Smooth muscle cell (in vitro differentiated cells): ENCODE data around the gene PTGIR. TPM values are rescaled to one million over a fixed set of nuclear protein-coding genes. Genes with fewer than 3 reads are reported as not detected.

Source experiments
- DNase-seq: peaks from one replicate; lab custom pipeline; 2025; ENCODE audit not compliant: unreplicated experiment; lab: John Stamatoyannopoulos, UW
- H2AFZ ChIP-seq: fragments of 200-600 bp; sonication (generic); 2 replicates; pipeline ENCODE4 v1.6.0; 2016; ENCODE audit warnings: antibody characterized with exemption, low read depth, mild to moderate bottlenecking
- H3F3A ChIP-seq: fragments of 200-600 bp; sonication (generic); 2 replicates; pipeline ENCODE4 v1.6.0; 2017; ENCODE audit warnings: antibody characterized with exemption, low read depth
- H3K27ac ChIP-seq: fragments of 200-600 bp; sonication (generic); 2 replicates; pipeline ENCODE4 v1.5.1; 2016; ENCODE audit warnings: low read depth, mild to moderate bottlenecking
- H3K27me3 ChIP-seq: fragments of 200-600 bp; sonication (generic); 2 replicates; pipeline ENCODE4 v1.6.1; 2016; ENCODE audit warnings: low read depth, mild to moderate bottlenecking
- H3K36me3 ChIP-seq: fragments of 200-600 bp; sonication (generic); 2 replicates; pipeline ENCODE4 v1.5.1; 2016; ENCODE audit warnings: low read depth
- H3K4me1 ChIP-seq: fragments of 200-600 bp; sonication (generic); 2 replicates; pipeline ENCODE4 v1.5.1; 2016; ENCODE audit warnings: low read depth
- H3K4me2 ChIP-seq: fragments of 200-600 bp; sonication (generic); 2 replicates; pipeline ENCODE4 v1.6.0; 2016; ENCODE audit warnings: mild to moderate bottlenecking
- H3K4me3 ChIP-seq: fragments of 200-600 bp; sonication (generic); 2 replicates; pipeline ENCODE4 v1.5.1; 2016; ENCODE audit warnings: mild to moderate bottlenecking
- H3K79me2 ChIP-seq: fragments of 200-600 bp; sonication (generic); 2 replicates; pipeline ENCODE4 v1.6.0; 2016; ENCODE audit warnings: low read depth, mild to moderate bottlenecking
- H3K9ac ChIP-seq: fragments of 200-600 bp; sonication (generic); 2 replicates; pipeline ENCODE4 v1.6.0; 2016; ENCODE audit warnings: low read depth
- H3K9me3 ChIP-seq: fragments of 200-600 bp; sonication (generic); replicated peaks from 2 replicates; pipeline ENCODE4 v1.5.1; 2016; ENCODE audit warnings: low read depth
- H4K20me1 ChIP-seq: fragments of 200-600 bp; sonication (generic); 2 replicates; pipeline ENCODE4 v1.6.0; 2016; ENCODE audit warnings: low read depth
- CTCF ChIP-seq: fragments of 200-600 bp; sonication (generic); IDR thresholded peaks from 2 replicates; pipeline ENCODE4 v1.5.1; 2017; ENCODE audit warnings: borderline replicate concordance, mild to moderate bottlenecking, antibody characterized with exemption; ENCODE audit not compliant: insufficient read depth, poor library complexity, severe bottlenecking
- WGBS: methylation state at CpG from one replicate; pipeline ENCODE4 v1.1.7; 2016; ENCODE audit warnings: low lambda C conversion rate; 5-methylcytosine and 5-hydroxymethylcytosine counted together
- polyA plus RNA-seq: library from polyadenylated mRNA; unstranded; fragments of >200 nt; fragmentation: Nextera tagmentation; extraction: Ambion mirVana; gene quantifications from 2 replicates; pipeline ENCODE4 v1.2.1, GENCODE V29; 2016
- total RNA-seq: library from RNA; depleted of rRNA; stranded (reverse); fragments of >200 nt; gene quantifications from 2 replicates; pipeline ENCODE4 v1.2.3, GENCODE V29; 2014

Gene PTGIR, protein sequence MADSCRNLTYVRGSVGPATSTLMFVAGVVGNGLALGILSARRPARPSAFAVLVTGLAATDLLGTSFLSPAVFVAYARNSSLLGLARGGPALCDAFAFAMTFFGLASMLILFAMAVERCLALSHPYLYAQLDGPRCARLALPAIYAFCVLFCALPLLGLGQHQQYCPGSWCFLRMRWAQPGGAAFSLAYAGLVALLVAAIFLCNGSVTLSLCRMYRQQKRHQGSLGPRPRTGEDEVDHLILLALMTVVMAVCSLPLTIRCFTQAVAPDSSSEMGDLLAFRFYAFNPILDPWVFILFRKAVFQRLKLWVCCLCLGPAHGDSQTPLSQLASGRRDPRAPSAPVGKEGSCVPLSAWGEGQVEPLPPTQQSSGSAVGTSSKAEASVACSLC
- total RNA-seq (0.09 and 2.3 TPM in 2 replicates), polyA plus RNA-seq (0.81 and 1.3 TPM in 2 replicates)

- no peak within 1 kb of the TSS for H3K4me3 ChIP-seq
- H3K27me3 ChIP-seq, result no peaks in the 10 kb centered on the region
- DNase-seq, result no peak
- no peak within 1 kb of the TSS for H2AFZ ChIP-seq
- H3K9me3 ChIP-seq, result no peaks in the 10 kb centered on the region
- H3F3A ChIP-seq, result peaks cover 6% of the 10 kb centered on the region
- peak within 1 kb of the TSS; percentile 67 for H3K27ac ChIP-seq
- H4K20me1 ChIP-seq, result no peaks in the 10 kb centered on the region
- no peak within 1 kb of the TSS for H3K4me2 ChIP-seq
- H3K79me2 ChIP-seq, result no peaks in the 10 kb centered on the region
- H3K36me3 ChIP-seq, result no peaks in the 10 kb centered on the region
- no peak within 1 kb of the TSS for H3K9ac ChIP-seq
- H3K4me1 ChIP-seq, result peaks cover 9% of the 10 kb centered on the region
- WGBS, result 34% methylated on average over 11 of the region's 13 CpGs
- TF ChIP-seq CTCF, result no peak
These were observed at the start of gene PTGIR for GRCh38 chr19:46624958-46625661. Gene PTGIR (minus strand): TSS chr19:46625089. CDS start chr19:46624225, 864 bp downstream.

GRCh38 chr19:46670813-46671212 lies 45.9 kb upstream of the PTGIR start:
- Histone ChIP-seq H2AFZ (no peak overlapping the region), H3F3A (no peaks in the 10 kb centered on the region), H3K4me3 (no peak overlapping the region), H3K27me3 (no peaks in the 10 kb centered on the region), H3K36me3 (no peaks in the 10 kb centered on the region), H4K20me1 (peaks cover 11% of the 10 kb centered on the region), H3K9ac (no peak overlapping the region), H3K9me3 (no peaks in the 10 kb centered on the region), H3K27ac (peak overlapping the region; percentile 7), H3K4me2 (no peak overlapping the region), H3K79me2 (no peaks in the 10 kb centered on the region), H3K4me1 (no peaks in the 10 kb centered on the region)
- no peak for DNase-seq
- no peak for TF ChIP-seq CTCF

- no peak overlapping the region for H2AFZ ChIP-seq
- no peaks in the 10 kb centered on the region for H3K4me1 ChIP-seq
- DNase-seq, result no peak
- H3K36me3 ChIP-seq, result no peaks in the 10 kb centered on the region
- H3F3A ChIP-seq, result no peaks in the 10 kb centered on the region
- H3K4me3 ChIP-seq, result no peak overlapping the region
- no peaks in the 10 kb centered on the region for H4K20me1 ChIP-seq
- H3K9ac ChIP-seq, result no peak overlapping the region
- H3K79me2 ChIP-seq, result no peaks in the 10 kb centered on the region
- H3K4me2 ChIP-seq, result no peak overlapping the region
- no peak overlapping the region for H3K27ac ChIP-seq
- no peaks in the 10 kb centered on the region for H3K9me3 ChIP-seq
- no peak for TF ChIP-seq CTCF
- H3K27me3 ChIP-seq, result no peaks in the 10 kb centered on the region
- 93% methylated on average over 3 of the region's 3 CpGs for WGBS
These were observed 43.8 kb upstream of the PTGIR start for GRCh38 chr19:46668662-46669061.

DNA sequence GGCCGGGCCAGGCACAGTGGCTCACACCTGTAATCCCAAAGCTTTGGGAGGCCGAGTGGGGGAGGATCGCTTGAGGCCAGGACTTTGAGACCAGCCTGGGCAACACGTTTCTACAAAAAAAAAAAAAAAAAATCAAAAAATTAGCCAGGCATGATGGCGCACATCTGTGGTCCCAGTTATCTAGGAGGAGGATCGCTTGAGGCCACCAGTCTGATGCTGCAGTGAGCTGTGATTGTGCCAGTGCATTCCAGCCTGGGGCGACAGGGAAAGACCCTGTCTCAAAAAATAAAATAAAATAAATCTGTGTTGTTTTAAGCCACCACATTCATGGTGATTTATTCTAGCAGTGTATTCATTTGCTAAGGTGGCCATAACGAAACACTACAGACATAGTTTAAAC lies 40.2 kb upstream of the PTGIR start:
- Histone ChIP-seq H3K36me3 (no peaks in the 10 kb centered on the region), H3K4me1 (peaks cover 6% of the 10 kb centered on the region), H3K4me3 (no peak overlapping the region), H3F3A (peaks cover 4% of the 10 kb centered on the region), H4K20me1 (no peaks in the 10 kb centered on the region), H3K27me3 (no peaks in the 10 kb centered on the region), H2AFZ (no peak overlapping the region), H3K9me3 (no peaks in the 10 kb centered on the region), H3K9ac (no peak overlapping the region), H3K79me2 (no peaks in the 10 kb centered on the region), H3K27ac (no peak overlapping the region), H3K4me2 (no peak overlapping the region)
- TF ChIP-seq CTCF, result no peak
- DNase-seq, result no peak
- 88% methylated on average over 8 of the region's 8 CpGs for WGBS
